HEK293 (cell line): Measurements from ENCODE around the gene RAB1B.

Source experiments
- CTCF ChIA-PET: fragments of 350-600 bp; formaldehyde crosslinking; extraction: SDS; loops from one replicate; lab custom pipeline; 2021; ENCODE audit warnings: antibody characterized with exemption; lab: Yijun Ruan, JAX
- POLR2A ChIA-PET: fragments of 300-600 bp; formaldehyde crosslinking; extraction: SDS; loops from one replicate; lab custom pipeline; 2020; ENCODE audit warnings: antibody characterized with exemption, inconsistent platforms; lab: Yijun Ruan, JAX
- H3K27ac ChIP-seq: fragments of 200-500 bp; sonication (Bioruptor generic); 2 replicates; pipeline ENCODE4 v1.5.1; 2014; ENCODE audit warnings: low read depth, low read length, control low read depth, inconsistent platforms; ENCODE audit errors: extremely low read depth
- H3K36me3 ChIP-seq, 2 experiments: fragments of 200-500 bp in 1 of 2; sonication (Bioruptor generic) in 1 of 2; 1 replicate in 1 of 2; 2 replicates in 1 of 2; pipeline ENCODE4 v1.5.1; 2014 to 2017; ENCODE audit warnings: inconsistent platforms in 2 of 2, low read length in 2 of 2; ENCODE audit not compliant: control insufficient read depth in 2 of 2, insufficient read depth in 1 of 2
- H3K4me1 ChIP-seq: fragments of 200-500 bp; sonication (Bioruptor generic); 2 replicates; pipeline ENCODE4 v1.5.1; 2014; ENCODE audit warnings: mild to moderate bottlenecking, low read length, inconsistent platforms; ENCODE audit not compliant: control insufficient read depth, insufficient read depth
- H3K4me3 ChIP-seq: 2 replicates; pipeline ENCODE4 v1.5.1; 2011; ENCODE audit warnings: low read depth, mild to moderate bottlenecking, control low read depth, low read length, moderate library complexity
- H3K9me3 ChIP-seq: fragments of 200-500 bp; sonication (Bioruptor generic); 2 replicates; pipeline ENCODE4 v1.5.1; 2014; ENCODE audit warnings: low read depth, low read length, inconsistent platforms; ENCODE audit not compliant: control insufficient read depth, insufficient read depth
- GFI1B ChIP-seq: fragments of 450-650 bp; formaldehyde crosslinking; IDR thresholded peaks from 2 replicates; pipeline ENCODE4 v1.5.1; 2016; ENCODE audit warnings: missing biosample characterization, missing genetic modification characterization
- GLIS2 ChIP-seq: fragments of 450-650 bp; formaldehyde crosslinking; IDR thresholded peaks from 2 replicates; pipeline ENCODE4 v1.5.1; 2016; ENCODE audit warnings: missing biosample characterization, missing genetic modification characterization
- REPIN1 ChIP-seq: fragments of 450-650 bp; formaldehyde crosslinking; IDR thresholded peaks from 2 replicates; pipeline ENCODE4 v1.5.1; 2017; ENCODE audit warnings: missing biosample characterization, missing genetic modification characterization, low read depth
- SP7 ChIP-seq: fragments of 450-650 bp; formaldehyde crosslinking; IDR thresholded peaks from 2 replicates; pipeline ENCODE4 v1.5.1; 2016; ENCODE audit warnings: missing biosample characterization, missing genetic modification characterization
- WT1 ChIP-seq: fragments of 450-650 bp; formaldehyde crosslinking; IDR thresholded peaks from 2 replicates; pipeline ENCODE4 v1.5.1; 2016; ENCODE audit warnings: missing biosample characterization, missing genetic modification characterization
- YY2 ChIP-seq: fragments of 450-650 bp; formaldehyde crosslinking; IDR thresholded peaks from 2 replicates; pipeline ENCODE4 v1.5.1; 2016; ENCODE audit warnings: missing biosample characterization, missing genetic modification characterization
- ZBTB48 ChIP-seq: fragments of 450-650 bp; formaldehyde crosslinking; IDR thresholded peaks from 2 replicates; pipeline ENCODE4 v1.5.1; 2016; ENCODE audit warnings: missing biosample characterization, missing genetic modification characterization
- ZNF248 ChIP-seq: fragments of 450-650 bp; formaldehyde crosslinking; IDR thresholded peaks from 2 replicates; pipeline ENCODE4 v1.5.1; 2017; ENCODE audit warnings: missing biosample characterization, missing genetic modification characterization
- ZNF324 ChIP-seq: fragments of 450-650 bp; formaldehyde crosslinking; IDR thresholded peaks from 2 replicates; pipeline ENCODE4 v1.5.1; 2016; ENCODE audit warnings: missing biosample characterization, missing genetic modification characterization
- ZNF416 ChIP-seq: fragments of 450-650 bp; formaldehyde crosslinking; IDR thresholded peaks from 2 replicates; pipeline ENCODE4 v1.5.1; 2016; ENCODE audit warnings: missing biosample characterization, missing genetic modification characterization
- ZNF585B ChIP-seq: fragments of 450-650 bp; formaldehyde crosslinking; IDR thresholded peaks from 2 replicates; pipeline ENCODE4 v1.5.1; 2016; ENCODE audit warnings: missing biosample characterization, missing genetic modification characterization
- TF ChIP-seq, protein P1 (sequence below): fragments of 450-650 bp; formaldehyde crosslinking; IDR thresholded peaks from 2 replicates; pipeline ENCODE4 v1.5.1; 2017; ENCODE audit warnings: missing biosample characterization, missing genetic modification characterization
- TF ChIP-seq, protein P2 (sequence below): fragments of 450-650 bp; formaldehyde crosslinking; IDR thresholded peaks from 2 replicates; pipeline ENCODE4 v1.5.1; 2016; ENCODE audit warnings: missing biosample characterization, missing genetic modification characterization
- TF ChIP-seq, protein P3 (sequence below): fragments of 450-650 bp; formaldehyde crosslinking; IDR thresholded peaks from 2 replicates; pipeline ENCODE4 v1.5.0; 2017; ENCODE audit warnings: missing biosample characterization, missing genetic modification characterization, borderline replicate concordance
- TF ChIP-seq, protein P4 (sequence below): fragments of 450-650 bp; IDR thresholded peaks from 2 replicates; pipeline ENCODE4 v1.5.1; 2018; ENCODE audit warnings: missing biosample characterization, missing genetic modification characterization
- TF ChIP-seq, protein P5 (sequence below): fragments of 450-650 bp; formaldehyde crosslinking; IDR thresholded peaks from 2 replicates; pipeline ENCODE4 v1.5.1; 2016; ENCODE audit warnings: missing biosample characterization, missing genetic modification characterization
- TF ChIP-seq, protein P6 (sequence below): fragments of 450-650 bp; formaldehyde crosslinking; IDR thresholded peaks from 2 replicates; pipeline ENCODE4 v1.5.1; 2016; ENCODE audit warnings: missing biosample characterization, missing genetic modification characterization

The RAB1B gene

DNA sequence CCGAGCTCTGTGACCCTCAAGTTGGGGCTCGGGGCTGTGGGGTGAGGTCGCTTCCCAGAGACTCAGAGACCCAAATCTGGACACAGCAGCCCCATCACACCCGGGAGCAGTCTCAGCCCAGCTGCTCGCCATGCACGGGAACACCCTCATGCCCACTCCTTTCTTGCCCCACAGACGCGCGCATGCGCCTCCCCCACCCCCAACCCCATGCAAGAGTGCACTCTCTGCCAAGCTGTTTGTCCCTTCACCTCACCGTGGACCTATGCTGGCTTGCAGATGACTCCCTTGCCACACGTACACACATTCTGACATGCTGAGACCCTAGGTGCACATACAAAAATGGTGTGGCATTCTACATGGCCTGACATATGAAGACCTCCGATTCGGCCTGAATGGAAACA, 48.9 kb downstream of the RAB1B start (continued):
- TF ChIP-seq, protein P1, sequence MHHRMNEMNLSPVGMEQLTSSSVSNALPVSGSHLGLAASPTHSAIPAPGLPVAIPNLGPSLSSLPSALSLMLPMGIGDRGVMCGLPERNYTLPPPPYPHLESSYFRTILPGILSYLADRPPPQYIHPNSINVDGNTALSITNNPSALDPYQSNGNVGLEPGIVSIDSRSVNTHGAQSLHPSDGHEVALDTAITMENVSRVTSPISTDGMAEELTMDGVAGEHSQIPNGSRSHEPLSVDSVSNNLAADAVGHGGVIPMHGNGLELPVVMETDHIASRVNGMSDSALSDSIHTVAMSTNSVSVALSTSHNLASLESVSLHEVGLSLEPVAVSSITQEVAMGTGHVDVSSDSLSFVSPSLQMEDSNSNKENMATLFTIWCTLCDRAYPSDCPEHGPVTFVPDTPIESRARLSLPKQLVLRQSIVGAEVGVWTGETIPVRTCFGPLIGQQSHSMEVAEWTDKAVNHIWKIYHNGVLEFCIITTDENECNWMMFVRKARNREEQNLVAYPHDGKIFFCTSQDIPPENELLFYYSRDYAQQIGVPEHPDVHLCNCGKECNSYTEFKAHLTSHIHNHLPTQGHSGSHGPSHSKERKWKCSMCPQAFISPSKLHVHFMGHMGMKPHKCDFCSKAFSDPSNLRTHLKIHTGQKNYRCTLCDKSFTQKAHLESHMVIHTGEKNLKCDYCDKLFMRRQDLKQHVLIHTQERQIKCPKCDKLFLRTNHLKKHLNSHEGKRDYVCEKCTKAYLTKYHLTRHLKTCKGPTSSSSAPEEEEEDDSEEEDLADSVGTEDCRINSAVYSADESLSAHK (tag by site-specific recombination) = no peak
- TF ChIP-seq, protein P2, sequence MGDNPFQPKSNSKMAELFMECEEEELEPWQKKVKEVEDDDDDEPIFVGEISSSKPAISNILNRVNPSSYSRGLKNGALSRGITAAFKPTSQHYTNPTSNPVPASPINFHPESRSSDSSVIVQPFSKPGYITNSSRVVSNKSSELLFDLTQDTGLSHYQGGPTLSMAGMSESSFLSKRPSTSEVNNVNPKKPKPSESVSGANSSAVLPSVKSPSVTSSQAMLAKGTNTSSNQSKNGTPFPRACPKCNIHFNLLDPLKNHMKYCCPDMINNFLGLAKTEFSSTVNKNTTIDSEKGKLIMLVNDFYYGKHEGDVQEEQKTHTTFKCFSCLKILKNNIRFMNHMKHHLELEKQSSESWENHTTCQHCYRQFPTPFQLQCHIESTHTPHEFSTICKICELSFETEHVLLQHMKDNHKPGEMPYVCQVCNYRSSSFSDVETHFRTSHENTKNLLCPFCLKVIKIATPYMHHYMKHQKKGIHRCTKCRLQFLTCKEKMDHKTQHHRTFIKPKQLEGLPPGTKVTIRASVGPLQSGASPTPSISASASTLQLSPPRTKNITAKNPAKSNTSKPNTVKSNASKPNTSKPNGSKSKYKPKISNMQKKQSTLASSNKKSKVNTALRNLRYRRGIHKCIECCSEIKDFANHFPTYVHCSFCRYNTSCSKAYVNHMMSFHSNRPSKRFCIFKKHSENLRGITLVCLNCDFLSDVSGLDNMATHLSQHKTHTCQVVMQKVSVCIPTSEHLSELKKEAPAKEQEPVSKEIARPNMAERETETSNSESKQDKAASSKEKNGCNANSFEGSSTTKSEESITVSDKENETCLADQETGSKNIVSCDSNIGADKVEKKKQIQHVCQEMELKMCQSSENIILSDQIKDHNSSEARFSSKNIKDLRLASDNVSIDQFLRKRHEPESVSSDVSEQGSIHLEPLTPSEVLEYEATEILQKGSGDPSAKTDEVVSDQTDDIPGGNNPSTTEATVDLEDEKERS (tag by site-specific recombination) = no peak

DNA sequence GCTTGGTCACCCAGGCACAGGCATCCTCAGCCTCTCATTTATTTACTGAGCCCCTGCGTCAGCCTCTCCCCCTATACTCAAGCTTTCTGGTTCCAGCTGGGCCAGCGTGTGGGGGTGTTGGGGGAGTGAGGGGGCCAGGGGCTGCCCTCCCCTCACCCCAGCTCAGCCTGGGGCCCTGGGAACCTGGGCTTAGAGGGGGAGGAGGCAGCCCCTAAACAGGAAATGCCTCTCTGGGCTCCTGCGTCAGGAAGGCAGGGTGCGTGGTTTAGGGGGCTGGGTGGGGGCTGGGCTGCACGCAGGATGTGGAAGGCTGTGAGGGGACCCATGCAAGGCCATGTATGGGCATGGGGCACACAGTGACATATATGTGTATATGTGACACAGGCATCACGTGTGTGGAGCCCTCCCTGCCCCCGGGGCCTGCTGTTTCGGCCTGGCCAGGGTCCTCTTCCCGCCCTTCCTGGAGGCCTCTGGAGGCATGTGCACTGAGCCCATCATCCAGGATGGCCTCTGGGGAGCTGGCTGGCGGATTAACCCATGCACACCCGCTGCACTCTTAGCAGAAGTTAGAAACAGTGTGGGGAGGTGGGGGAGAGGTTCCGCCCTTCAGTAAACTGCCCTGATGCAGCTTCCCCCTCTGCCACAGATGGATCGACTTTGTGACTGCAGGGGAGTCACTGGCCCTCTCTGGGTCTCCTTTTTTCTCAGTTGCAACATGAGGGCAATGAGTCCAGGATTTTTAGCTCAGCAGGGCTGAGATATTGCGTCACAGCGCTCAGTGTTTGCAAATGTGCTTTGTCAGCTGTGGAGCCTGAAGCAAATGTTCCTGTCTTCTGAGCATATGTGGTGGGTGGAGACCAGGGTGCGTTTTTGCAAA, 49.5 kb downstream of the RAB1B start:
- CTCF ChIA-PET = no interaction called here
- no peak overlapping the region for H3K4me3 ChIP-seq
- TF ChIP-seq ZBTB48 (no peak), ZNF324 (tag by site-specific recombination) (no peak), ZNF585B (tag by site-specific recombination) (no peak), REPIN1 (tag by site-specific recombination) (no peak), GLIS2 (tag by site-specific recombination) (no peak), GFI1B (tag by site-specific recombination) (no peak), ZNF248 (tag by site-specific recombination) (no peak), YY2 (tag by site-specific recombination) (no peak), WT1 (tag by site-specific recombination) (no peak), ZNF416 (no peak), SP7 (tag by site-specific recombination) (no peak)
- TF ChIP-seq, protein P3, sequence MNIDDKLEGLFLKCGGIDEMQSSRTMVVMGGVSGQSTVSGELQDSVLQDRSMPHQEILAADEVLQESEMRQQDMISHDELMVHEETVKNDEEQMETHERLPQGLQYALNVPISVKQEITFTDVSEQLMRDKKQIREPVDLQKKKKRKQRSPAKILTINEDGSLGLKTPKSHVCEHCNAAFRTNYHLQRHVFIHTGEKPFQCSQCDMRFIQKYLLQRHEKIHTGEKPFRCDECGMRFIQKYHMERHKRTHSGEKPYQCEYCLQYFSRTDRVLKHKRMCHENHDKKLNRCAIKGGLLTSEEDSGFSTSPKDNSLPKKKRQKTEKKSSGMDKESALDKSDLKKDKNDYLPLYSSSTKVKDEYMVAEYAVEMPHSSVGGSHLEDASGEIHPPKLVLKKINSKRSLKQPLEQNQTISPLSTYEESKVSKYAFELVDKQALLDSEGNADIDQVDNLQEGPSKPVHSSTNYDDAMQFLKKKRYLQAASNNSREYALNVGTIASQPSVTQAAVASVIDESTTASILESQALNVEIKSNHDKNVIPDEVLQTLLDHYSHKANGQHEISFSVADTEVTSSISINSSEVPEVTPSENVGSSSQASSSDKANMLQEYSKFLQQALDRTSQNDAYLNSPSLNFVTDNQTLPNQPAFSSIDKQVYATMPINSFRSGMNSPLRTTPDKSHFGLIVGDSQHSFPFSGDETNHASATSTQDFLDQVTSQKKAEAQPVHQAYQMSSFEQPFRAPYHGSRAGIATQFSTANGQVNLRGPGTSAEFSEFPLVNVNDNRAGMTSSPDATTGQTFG = no peak
- TF ChIP-seq, protein P4, sequence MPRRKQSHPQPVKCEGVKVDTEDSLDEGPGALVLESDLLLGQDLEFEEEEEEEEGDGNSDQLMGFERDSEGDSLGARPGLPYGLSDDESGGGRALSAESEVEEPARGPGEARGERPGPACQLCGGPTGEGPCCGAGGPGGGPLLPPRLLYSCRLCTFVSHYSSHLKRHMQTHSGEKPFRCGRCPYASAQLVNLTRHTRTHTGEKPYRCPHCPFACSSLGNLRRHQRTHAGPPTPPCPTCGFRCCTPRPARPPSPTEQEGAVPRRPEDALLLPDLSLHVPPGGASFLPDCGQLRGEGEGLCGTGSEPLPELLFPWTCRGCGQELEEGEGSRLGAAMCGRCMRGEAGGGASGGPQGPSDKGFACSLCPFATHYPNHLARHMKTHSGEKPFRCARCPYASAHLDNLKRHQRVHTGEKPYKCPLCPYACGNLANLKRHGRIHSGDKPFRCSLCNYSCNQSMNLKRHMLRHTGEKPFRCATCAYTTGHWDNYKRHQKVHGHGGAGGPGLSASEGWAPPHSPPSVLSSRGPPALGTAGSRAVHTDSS (tag by site-specific recombination) = no peak
- TF ChIP-seq, protein P5, sequence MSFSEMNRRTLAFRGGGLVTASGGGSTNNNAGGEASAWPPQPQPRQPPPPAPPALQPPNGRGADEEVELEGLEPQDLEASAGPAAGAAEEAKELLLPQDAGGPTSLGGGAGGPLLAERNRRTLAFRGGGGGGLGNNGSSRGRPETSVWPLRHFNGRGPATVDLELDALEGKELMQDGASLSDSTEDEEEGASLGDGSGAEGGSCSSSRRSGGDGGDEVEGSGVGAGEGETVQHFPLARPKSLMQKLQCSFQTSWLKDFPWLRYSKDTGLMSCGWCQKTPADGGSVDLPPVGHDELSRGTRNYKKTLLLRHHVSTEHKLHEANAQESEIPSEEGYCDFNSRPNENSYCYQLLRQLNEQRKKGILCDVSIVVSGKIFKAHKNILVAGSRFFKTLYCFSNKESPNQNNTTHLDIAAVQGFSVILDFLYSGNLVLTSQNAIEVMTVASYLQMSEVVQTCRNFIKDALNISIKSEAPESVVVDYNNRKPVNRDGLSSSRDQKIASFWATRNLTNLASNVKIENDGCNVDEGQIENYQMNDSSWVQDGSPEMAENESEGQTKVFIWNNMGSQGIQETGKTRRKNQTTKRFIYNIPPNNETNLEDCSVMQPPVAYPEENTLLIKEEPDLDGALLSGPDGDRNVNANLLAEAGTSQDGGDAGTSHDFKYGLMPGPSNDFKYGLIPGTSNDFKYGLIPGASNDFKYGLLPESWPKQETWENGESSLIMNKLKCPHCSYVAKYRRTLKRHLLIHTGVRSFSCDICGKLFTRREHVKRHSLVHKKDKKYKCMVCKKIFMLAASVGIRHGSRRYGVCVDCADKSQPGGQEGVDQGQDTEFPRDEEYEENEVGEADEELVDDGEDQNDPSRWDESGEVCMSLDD = no peak
- TF ChIP-seq, protein P6, sequence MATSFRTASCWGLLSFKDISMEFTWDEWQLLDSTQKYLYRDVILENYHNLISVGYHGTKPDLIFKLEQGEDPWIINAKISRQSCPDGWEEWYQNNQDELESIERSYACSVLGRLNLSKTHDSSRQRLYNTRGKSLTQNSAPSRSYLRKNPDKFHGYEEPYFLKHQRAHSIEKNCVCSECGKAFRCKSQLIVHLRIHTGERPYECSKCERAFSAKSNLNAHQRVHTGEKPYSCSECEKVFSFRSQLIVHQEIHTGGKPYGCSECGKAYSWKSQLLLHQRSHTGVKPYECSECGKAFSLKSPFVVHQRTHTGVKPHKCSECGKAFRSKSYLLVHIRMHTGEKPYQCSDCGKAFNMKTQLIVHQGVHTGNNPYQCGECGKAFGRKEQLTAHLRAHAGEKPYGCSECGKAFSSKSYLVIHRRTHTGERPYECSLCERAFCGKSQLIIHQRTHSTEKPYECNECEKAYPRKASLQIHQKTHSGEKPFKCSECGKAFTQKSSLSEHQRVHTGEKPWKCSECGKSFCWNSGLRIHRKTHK (tag by site-specific recombination) = no peak
- no peak overlapping the region for H3K27ac ChIP-seq
- no peaks in the 10 kb centered on the region for H3K9me3 ChIP-seq
- H3K36me3 ChIP-seq = no peaks in the 10 kb centered on the region
- H3K4me1 ChIP-seq = no peaks in the 10 kb centered on the region
- POLR2A ChIA-PET = interaction anchor here (1.2 kb wide), 1 partner anchor 18 kb away, joined by 3 read pairs; the partner anchor contains the start of gene RIN1
